H9 (cell line): ENCODE results near the gene ANXA10. TPM values are rescaled to one million over a fixed set of nuclear protein-coding genes. Genes with fewer than 3 reads are reported as not detected.

Experiments used
- DNase-seq: peaks from one replicate; pipeline ENCODE4 v3.0.0-alpha.2; 2017
- H2AFZ ChIP-seq: one replicate; pipeline ENCODE4 v1.6.1; 2013; ENCODE audit warnings: mild to moderate bottlenecking, low read length, control low read depth, moderate library complexity
- H2AK5ac ChIP-seq: 2 replicates; pipeline ENCODE4 v1.6.1; 2013; ENCODE audit warnings: low read length, control low read depth, mixed read lengths; ENCODE audit not compliant: insufficient read length
- H2BK120ac ChIP-seq: one replicate; pipeline ENCODE4 v1.6.1; 2013; ENCODE audit warnings: low read depth, mild to moderate bottlenecking, low read length, control low read depth, inconsistent platforms; ENCODE audit not compliant: poor library complexity, severe bottlenecking
- H2BK12ac ChIP-seq: 2 replicates; pipeline ENCODE4 v1.6.1; 2013; ENCODE audit warnings: low read length, control low read depth, mixed read lengths, low read depth; ENCODE audit not compliant: insufficient read length
- H2BK15ac ChIP-seq: 2 replicates; pipeline ENCODE4 v1.6.1; 2013; ENCODE audit warnings: low read depth, low read length, control low read depth
- H2BK20ac ChIP-seq: one replicate; pipeline ENCODE4 v1.6.1; 2013; ENCODE audit warnings: low read depth, mild to moderate bottlenecking, low read length, control low read depth, inconsistent platforms; ENCODE audit not compliant: poor library complexity, severe bottlenecking
- H2BK5ac ChIP-seq: 2 replicates; pipeline ENCODE4 v1.6.1; 2013; ENCODE audit warnings: low read length, control low read depth, mixed read lengths; ENCODE audit not compliant: insufficient read length
- H3K14ac ChIP-seq: 2 replicates; pipeline ENCODE4 v1.6.1; 2013; ENCODE audit warnings: low read length, control low read depth; ENCODE audit not compliant: insufficient read depth
- H3K18ac ChIP-seq: 2 replicates; pipeline ENCODE4 v1.6.1; 2013; ENCODE audit warnings: low read depth, mild to moderate bottlenecking, mixed read lengths, low read length, control low read depth; ENCODE audit not compliant: insufficient read length
- H3K23ac ChIP-seq: 2 replicates; pipeline ENCODE4 v1.6.1; 2013; ENCODE audit warnings: low read length, control low read depth, mixed read lengths, low read depth; ENCODE audit not compliant: insufficient read length
- H3K23me2 ChIP-seq: 2 replicates; pipeline ENCODE4 v1.6.1; 2013; ENCODE audit warnings: low read depth, mild to moderate bottlenecking, mixed read lengths, low read length, control low read depth; ENCODE audit not compliant: insufficient read length, poor library complexity, severe bottlenecking
- H3K27ac ChIP-seq: 2 replicates; pipeline ENCODE4 v1.5.1; 2013; ENCODE audit warnings: low read length, control low read depth, mixed read lengths, low read depth; ENCODE audit not compliant: insufficient read length
- H3K27me3 ChIP-seq: 2 replicates; pipeline ENCODE4 v1.6.1; 2013; ENCODE audit warnings: low read length, control low read depth, inconsistent platforms; ENCODE audit not compliant: insufficient read depth
- H3K4ac ChIP-seq: 2 replicates; pipeline ENCODE4 v1.6.1; 2013; ENCODE audit warnings: low read depth, mild to moderate bottlenecking, control low read depth, inconsistent platforms, low read length, moderate library complexity
- H3K4me1 ChIP-seq: 2 replicates; pipeline ENCODE4 v1.6.1; 2013; ENCODE audit warnings: low read length, control low read depth, inconsistent platforms; ENCODE audit not compliant: insufficient read depth
- H3K4me2 ChIP-seq: 2 replicates; pipeline ENCODE4 v1.6.1; 2013; ENCODE audit warnings: low read length, control low read depth, mixed read lengths; ENCODE audit not compliant: insufficient read length, insufficient read depth
- H3K56ac ChIP-seq: 2 replicates; pipeline ENCODE4 v1.6.1; 2013; ENCODE audit warnings: low read depth, mild to moderate bottlenecking, mixed read lengths, low read length, control low read depth; ENCODE audit not compliant: insufficient read length
- H3K79me1 ChIP-seq: 2 replicates; pipeline ENCODE4 v1.6.1; 2013; ENCODE audit warnings: low read depth, mild to moderate bottlenecking, moderate library complexity, low read length, control low read depth, inconsistent platforms; ENCODE audit not compliant: insufficient read depth, poor library complexity, severe bottlenecking
- H3K79me2 ChIP-seq: 2 replicates; pipeline ENCODE4 v1.6.1; 2013; ENCODE audit warnings: low read length, control low read depth, inconsistent platforms; ENCODE audit not compliant: insufficient read depth
- H3K9ac ChIP-seq: 2 replicates; pipeline ENCODE4 v1.6.1; 2013; ENCODE audit warnings: low read length, control low read depth, mixed read lengths; ENCODE audit not compliant: insufficient read length; ENCODE audit errors: extremely low read depth
- H3K9me3 ChIP-seq: one replicate; pipeline ENCODE4 v1.6.1; 2013; ENCODE audit warnings: low read depth, low read length, inconsistent platforms; ENCODE audit not compliant: control insufficient read depth
- H3T11ph ChIP-seq: one replicate; pipeline ENCODE4 v1.6.1; 2013; ENCODE audit warnings: mild to moderate bottlenecking, low read length, control low read depth, inconsistent platforms
- H4K20me1 ChIP-seq: one replicate; pipeline ENCODE4 v1.6.1; 2013; ENCODE audit not compliant: control insufficient read depth, insufficient read length, insufficient read depth
- H4K5ac ChIP-seq: 2 replicates; pipeline ENCODE4 v1.6.1; 2013; ENCODE audit warnings: low read depth, mild to moderate bottlenecking, mixed read lengths, low read length, control low read depth; ENCODE audit not compliant: insufficient read length
- H4K8ac ChIP-seq: replicated peaks from 2 replicates; pipeline ENCODE4 v1.6.1; 2013; ENCODE audit warnings: low read length, control low read depth, mixed read lengths, low read depth; ENCODE audit not compliant: insufficient read length
- H4K91ac ChIP-seq: 2 replicates; pipeline ENCODE4 v1.6.1; 2013; ENCODE audit warnings: low read depth, mild to moderate bottlenecking, moderate library complexity, mixed read lengths, low read length, control low read depth; ENCODE audit not compliant: insufficient read length
- H3K27ac Mint-ChIP-seq, 3 experiments: 2 replicates in 2 of 3; 3 replicates in 1 of 3; pipeline ENCODE4 v1.8.0; 2020 to 2021; ENCODE audit warnings: mixed read lengths in 3 of 3, mild to moderate bottlenecking in 1 of 3, moderate library complexity in 1 of 3
- H3K27me3 Mint-ChIP-seq: 2 replicates; pipeline ENCODE4 v1.8.0; 2021; ENCODE audit warnings: low read depth, mild to moderate bottlenecking, moderate library complexity, mixed read lengths
- H3K36me3 Mint-ChIP-seq, 3 experiments: 2 replicates in 2 of 3; 3 replicates in 1 of 3; pipeline ENCODE4 v1.8.0; 2020 to 2021; ENCODE audit warnings: low read depth in 3 of 3, mixed read lengths in 3 of 3; ENCODE audit not compliant: insufficient read depth in 1 of 3
- H3K4me1 Mint-ChIP-seq, 2 experiments: 2 replicates each; pipeline ENCODE4 v1.8.0; 2020; ENCODE audit warnings: mixed read lengths in 2 of 2
- H3K4me3 Mint-ChIP-seq, 2 experiments: 2 replicates in 1 of 2; 3 replicates in 1 of 2; pipeline ENCODE4 v1.8.0; 2020 to 2021; ENCODE audit warnings: mild to moderate bottlenecking in 2 of 2, mixed read lengths in 2 of 2, moderate library complexity in 1 of 2
- H3K9me3 Mint-ChIP-seq, 2 experiments: 2 replicates in 1 of 2; 3 replicates in 1 of 2; pipeline ENCODE4 v1.8.0; 2020; ENCODE audit warnings: mild to moderate bottlenecking in 2 of 2, mixed read lengths in 2 of 2, moderate library complexity in 1 of 2
- CTCF ChIP-seq: fragments of 200-600 bp; sonication (generic); conservative IDR thresholded peaks from 3 replicates; pipeline ENCODE4 v1.8.0; 2021; ENCODE audit warnings: antibody characterized with exemption, mild to moderate bottlenecking
- total RNA-seq: library from RNA; stranded (reverse); gene quantifications from 2 replicates; pipeline ENCODE4 v1.2.1, GENCODE V29; 2021

ANXA10 gene
- total RNA-seq, 1 experiment from 2014 or later = not detected

- no peak overlapping the region for H3K4me2 ChIP-seq
- H3K56ac ChIP-seq = no peak overlapping the region
These were observed 47.0 kb upstream of the ANXA10 start for GRCh38 chr4:168045354-168045753.

More at GRCh38 chr4:168045354-168045753, 47.0 kb upstream of the ANXA10 start:
- Histone ChIP-seq H2BK15ac (no peak overlapping the region), H2BK20ac (no peak overlapping the region), H4K20me1 (no peaks in the 10 kb centered on the region), H3K9ac (no peak overlapping the region), H2AK5ac (no peak overlapping the region), H2BK12ac (no peak overlapping the region), H3K79me1 (no peaks in the 10 kb centered on the region), H3K27ac (no peak overlapping the region), H3K79me2 (no peaks in the 10 kb centered on the region), H3K14ac (no peak overlapping the region), H2AFZ (no peak overlapping the region), H2BK120ac (no peak overlapping the region), H4K8ac (no peak overlapping the region), H3K27me3 (no peaks in the 10 kb centered on the region), H3K18ac (no peak overlapping the region), H3T11ph (no peak overlapping the region), H2BK5ac (no peak overlapping the region), H3K4ac (no peak overlapping the region), H3K23ac (no peak overlapping the region), H3K9me3 (peaks cover 6% of the 10 kb centered on the region), H4K5ac (no peak overlapping the region), H3K23me2 (no peaks in the 10 kb centered on the region), H4K91ac (no peak overlapping the region), H3K4me1 (no peaks in the 10 kb centered on the region)
- peaks cover 33% of the 10 kb centered on the region in 2 experiments for H3K9me3 Mint-ChIP-seq
- H3K4me1 Mint-ChIP-seq = no peaks in the 10 kb centered on the region
- peaks cover 18 to 32% (median 19%) of the 10 kb centered on the region in 3 experiments for H3K36me3 Mint-ChIP-seq
- 0 out of 2 replicates have a peak, but pooled peaks cover 1% of the 10 kb centered on the region for H3K27me3 Mint-ChIP-seq
- H3K4me3 Mint-ChIP-seq = no peak overlapping the region
- H3K27ac Mint-ChIP-seq = no peak overlapping the region
- DNase-seq = no peak
- no peak for TF ChIP-seq CTCF
